Measurements from ENCODE around the gene EID2B. TPM values are rescaled to one million over a fixed set of nuclear protein-coding genes. Genes with fewer than 3 reads are reported as not detected.

Gene EID2B
- total RNA-seq, 1 donor from 2014 or later: 1.8 TPM

- H3K4me1 Mint-ChIP-seq (ENCODE audit: low read depth): peaks cover 5% of the 10 kb centered on the region
- no peak for TF ChIP-seq CTCF (IDR thresholded peaks at IDR 0.05; ENCODE audit: unreplicated experiment)
- H3K36me3 Mint-ChIP-seq (ENCODE audit: insufficient read depth): no peaks in the 10 kb centered on the region
- no peak overlapping the region for H3K27ac Mint-ChIP-seq
- no peak for DNase-seq (ENCODE audit: low spot score, unreplicated experiment)
- no peak overlapping the region for H3K4me3 Mint-ChIP-seq (ENCODE audit: low read depth)
- no peaks in the 10 kb centered on the region for H3K9me3 Mint-ChIP-seq (ENCODE audit: low read depth)
- peaks cover 53% of the 10 kb centered on the region for H3K27me3 Mint-ChIP-seq
Measured at GRCh38 chr19:39558624-39559117, 26.0 kb upstream of the EID2B start.

- H3K27ac Mint-ChIP-seq: no peak overlapping the region
- H3K4me1 Mint-ChIP-seq (ENCODE audit: low read depth): peaks cover 5% of the 10 kb centered on the region
- H3K27me3 Mint-ChIP-seq: peaks cover 58% of the 10 kb centered on the region
- H3K9me3 Mint-ChIP-seq (ENCODE audit: low read depth): no peaks in the 10 kb centered on the region
- no peak for TF ChIP-seq CTCF (IDR thresholded peaks at IDR 0.05; ENCODE audit: unreplicated experiment)
- no peak for DNase-seq (ENCODE audit: low spot score, unreplicated experiment)
- no peaks in the 10 kb centered on the region for H3K36me3 Mint-ChIP-seq (ENCODE audit: insufficient read depth)
- H3K4me3 Mint-ChIP-seq (ENCODE audit: low read depth): no peak overlapping the region
Measured at GRCh38 chr19:39557811-39558623, 25.4 kb upstream of the EID2B start.

- Mint-ChIP-seq H3K4me3 (ENCODE audit: low read depth) (no peak overlapping the region), H3K27ac (no peak overlapping the region)
- no peak for TF ChIP-seq CTCF (IDR thresholded peaks at IDR 0.05; ENCODE audit: unreplicated experiment)
Measured at GRCh38 chr19:39555883-39556282, 23.2 kb upstream of the EID2B start.

GRCh38 chr19:39554701-39555311 lies 22.2 kb upstream of the EID2B start:
- H3K27me3 Mint-ChIP-seq: peaks cover 44% of the 10 kb centered on the region

More at GRCh38 chr19:39555883-39556282, 23.2 kb upstream of the EID2B start:
- peaks cover 5% of the 10 kb centered on the region for H3K4me1 Mint-ChIP-seq (ENCODE audit: low read depth)
- no peak for DNase-seq (ENCODE audit: low spot score, unreplicated experiment)
- peaks cover 51% of the 10 kb centered on the region for H3K27me3 Mint-ChIP-seq
- no peaks in the 10 kb centered on the region for H3K36me3 Mint-ChIP-seq (ENCODE audit: insufficient read depth)
- H3K9me3 Mint-ChIP-seq (ENCODE audit: low read depth): no peaks in the 10 kb centered on the region

More at GRCh38 chr19:39554701-39555311, 22.2 kb upstream of the EID2B start:
- no peak overlapping the region for H3K27ac Mint-ChIP-seq
- H3K4me1 Mint-ChIP-seq (ENCODE audit: low read depth): peaks cover 5% of the 10 kb centered on the region
- no peak for TF ChIP-seq CTCF (IDR thresholded peaks at IDR 0.05; ENCODE audit: unreplicated experiment)
- no peak for DNase-seq (ENCODE audit: low spot score, unreplicated experiment)
- no peaks in the 10 kb centered on the region for H3K36me3 Mint-ChIP-seq (ENCODE audit: insufficient read depth)
- H3K9me3 Mint-ChIP-seq (ENCODE audit: low read depth): no peaks in the 10 kb centered on the region
- H3K4me3 Mint-ChIP-seq (ENCODE audit: low read depth): no peak overlapping the region

All from progenitor cell of endocrine pancreas (in vitro differentiated cells).